HG03025 (cell line): Measurements from ENCODE around the gene YWHAH.

Experiments used
- ATAC-seq: cut with Tn5 transposase; IDR thresholded peaks from one replicate; pipeline ENCODE4 v1.9.1; 2021; ENCODE audit warnings: mild to moderate bottlenecking, moderate library complexity; ENCODE audit not compliant: unreplicated experiment, low FRiP score

The YWHAH gene

DNA sequence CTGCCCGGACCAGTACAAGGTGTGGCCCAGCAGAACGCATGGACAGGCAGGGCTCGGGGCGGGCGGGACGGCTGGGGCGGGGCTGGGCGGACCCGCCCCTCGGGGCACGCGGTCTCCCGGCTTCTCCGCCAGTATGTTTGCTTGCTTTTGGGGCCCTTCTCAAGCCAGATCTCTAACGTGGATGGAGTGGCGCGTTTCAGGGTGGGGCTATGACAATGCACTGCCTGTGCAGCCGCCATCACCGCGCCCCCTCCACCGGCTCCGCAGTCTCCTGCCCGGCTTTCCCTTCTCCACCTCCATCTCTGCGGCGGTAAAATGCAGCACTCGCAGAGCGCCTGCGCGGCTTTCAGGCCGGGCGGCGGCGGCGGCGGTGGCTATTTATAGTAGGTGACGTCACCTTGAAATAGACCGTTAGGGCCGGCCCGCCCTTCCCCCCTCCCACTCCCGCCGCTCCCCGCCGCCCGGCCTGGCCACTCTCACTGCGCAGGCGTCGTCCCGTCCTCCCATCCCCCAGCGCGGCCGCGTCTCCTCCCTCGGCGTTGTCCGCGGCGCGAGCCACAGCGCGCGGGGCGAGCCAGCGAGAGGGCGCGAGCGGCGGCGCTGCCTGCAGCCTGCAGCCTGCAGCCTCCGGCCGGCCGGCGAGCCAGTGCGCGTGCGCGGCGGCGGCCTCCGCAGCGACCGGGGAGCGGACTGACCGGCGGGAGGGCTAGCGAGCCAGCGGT is at the start of gene YWHAH:
YWHAH (plus strand) TSS at position 558 of the 722 bp plus-strand sequence. CDS start 199 bp downstream, outside the sequence.
- ATAC-seq: peak; percentile 61

DNA sequence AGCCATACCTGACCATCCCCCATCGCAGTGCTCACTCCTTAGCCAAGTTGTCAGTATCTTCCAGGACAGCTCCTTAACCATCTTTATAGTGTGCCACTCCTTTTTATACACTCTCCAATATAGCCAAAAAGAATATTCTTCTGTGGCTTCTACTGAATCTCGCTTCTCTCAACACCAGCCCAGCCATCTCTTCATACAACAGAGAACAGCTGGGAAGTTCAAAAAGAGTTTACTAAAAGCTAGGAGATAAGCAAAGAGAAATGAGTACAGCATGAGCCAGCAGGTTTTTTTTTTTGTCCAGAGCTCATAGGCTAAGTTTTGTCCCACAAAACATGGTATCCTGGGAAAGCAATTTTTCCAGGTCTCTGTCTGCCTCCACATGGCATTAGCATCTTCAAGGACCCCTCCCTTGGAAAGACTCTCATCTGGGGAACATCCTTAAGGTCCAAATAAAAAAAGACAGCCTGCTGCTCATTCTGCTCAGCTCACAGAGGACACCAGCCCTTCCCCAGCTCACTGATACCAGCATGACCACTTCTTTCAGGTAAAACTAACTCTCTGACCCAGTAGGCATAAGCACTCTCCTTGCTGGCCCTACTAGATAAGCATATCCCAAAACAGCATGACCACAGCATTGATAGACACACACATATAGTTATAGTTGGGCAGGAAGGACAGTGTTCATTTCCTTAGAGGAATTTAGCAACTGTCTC is 48.8 kb upstream of the YWHAH start:
- no peak for ATAC-seq

- ATAC-seq: no peak
Observed at GRCh38 chr22:31896472-31896871, 47.9 kb upstream of the YWHAH start.

DNA sequence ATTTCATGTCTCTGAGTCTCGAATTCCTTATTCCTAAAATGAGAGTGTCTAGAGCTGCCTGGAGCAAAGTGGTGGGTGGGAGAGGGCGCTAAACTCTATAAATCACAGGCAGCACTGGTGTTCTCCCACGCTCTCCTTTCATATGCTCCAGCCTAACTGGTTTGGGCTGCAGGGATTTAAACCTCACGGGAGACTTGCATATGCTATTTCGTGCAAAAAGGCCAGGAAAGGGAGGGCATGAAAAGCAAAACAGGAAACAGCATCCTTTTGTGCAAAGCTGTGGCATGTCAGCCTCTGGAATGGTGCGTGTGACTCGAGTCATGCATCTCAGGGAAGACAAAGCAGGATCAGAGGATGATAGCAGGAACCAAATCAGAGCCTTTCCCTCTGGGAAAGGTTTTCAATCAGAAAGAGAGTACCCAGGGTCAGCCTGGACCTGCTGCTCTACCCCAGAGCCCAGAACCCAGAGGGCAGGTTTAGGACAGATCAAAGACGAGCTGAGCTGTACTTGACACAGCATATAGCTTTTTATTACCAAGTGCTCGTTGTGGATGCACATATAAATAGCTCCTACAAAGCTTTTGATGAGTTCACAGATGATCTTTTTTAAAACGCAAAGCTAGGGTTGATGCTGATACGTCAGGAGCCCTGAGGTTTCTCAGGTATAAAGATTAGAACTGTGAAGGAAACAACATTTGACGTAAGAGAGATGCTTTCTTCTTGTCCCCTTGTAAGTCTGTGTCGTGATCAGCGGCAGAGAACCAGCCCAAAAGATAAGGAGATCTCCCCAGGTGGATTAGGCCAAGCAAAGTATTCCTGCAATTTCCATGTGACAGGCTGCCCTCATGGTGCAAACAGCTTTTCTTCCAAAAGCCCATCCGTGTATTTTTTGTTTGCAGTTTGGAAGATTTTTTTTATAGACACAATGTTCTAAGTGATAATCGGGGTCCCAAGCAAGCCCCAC is 46.2 kb upstream of the YWHAH start:
- no peak for ATAC-seq

GRCh38 chr22:31898926-31899325 is 45.4 kb upstream of the YWHAH start:
- no peak for ATAC-seq

GRCh38 chr22:31899669-31900068 is 44.7 kb upstream of the YWHAH start:
- no peak for ATAC-seq

DNA sequence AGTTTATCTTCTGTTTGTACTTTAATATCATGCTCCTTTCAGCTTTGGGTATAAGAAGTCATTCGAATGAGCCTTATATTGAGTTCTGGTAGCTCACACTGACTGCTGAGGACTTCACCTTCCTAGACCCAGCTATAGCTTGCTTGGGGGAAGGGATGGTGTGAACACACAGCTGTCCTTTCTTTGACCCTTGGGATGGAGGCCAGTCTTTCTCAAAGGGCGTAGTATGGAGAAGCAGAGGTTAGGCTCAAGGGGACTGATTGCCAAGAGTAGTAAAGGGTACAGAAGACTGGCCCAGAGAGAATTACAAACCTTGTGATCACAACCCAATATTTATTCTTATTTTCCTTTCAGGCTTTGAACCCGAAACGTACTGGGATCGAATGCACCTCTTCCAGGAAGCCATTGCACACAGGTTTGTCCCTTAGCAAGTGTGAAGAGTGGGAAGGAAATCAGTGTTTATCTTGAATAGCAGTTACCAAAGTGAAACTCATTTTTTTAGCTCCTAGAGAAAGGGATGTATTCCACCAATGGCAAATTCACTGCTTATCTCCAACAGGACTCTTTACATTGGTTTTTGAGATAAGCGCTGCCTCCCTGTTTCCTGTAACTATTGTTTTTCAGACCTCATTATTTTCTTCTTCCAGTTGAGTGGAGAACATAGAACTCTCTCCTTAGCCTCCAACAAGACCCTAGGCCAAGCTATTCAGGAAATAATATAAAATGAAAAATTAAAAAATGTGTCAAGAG is 42.8 kb upstream of the YWHAH start:
- no peak for ATAC-seq

DNA sequence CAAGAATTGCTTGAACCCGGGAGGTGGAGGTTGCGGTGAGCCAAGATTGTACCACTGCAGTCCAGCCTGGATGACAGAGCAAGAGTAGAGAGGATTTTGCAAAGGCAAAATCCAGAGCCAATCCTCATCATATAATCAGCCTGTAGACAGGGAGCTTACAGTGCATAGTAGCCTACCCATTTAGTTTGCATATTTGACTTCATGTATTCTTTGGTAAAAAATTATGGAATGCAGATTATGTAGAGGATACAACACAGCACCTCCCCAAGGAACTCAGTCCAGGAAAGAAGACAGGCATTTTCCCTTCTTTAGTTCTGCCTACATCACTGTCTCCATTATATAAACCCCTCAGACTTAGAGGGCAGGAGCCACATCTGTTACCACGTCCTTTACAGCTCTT is 39.7 kb upstream of the YWHAH start:
- no peak for ATAC-seq

DNA sequence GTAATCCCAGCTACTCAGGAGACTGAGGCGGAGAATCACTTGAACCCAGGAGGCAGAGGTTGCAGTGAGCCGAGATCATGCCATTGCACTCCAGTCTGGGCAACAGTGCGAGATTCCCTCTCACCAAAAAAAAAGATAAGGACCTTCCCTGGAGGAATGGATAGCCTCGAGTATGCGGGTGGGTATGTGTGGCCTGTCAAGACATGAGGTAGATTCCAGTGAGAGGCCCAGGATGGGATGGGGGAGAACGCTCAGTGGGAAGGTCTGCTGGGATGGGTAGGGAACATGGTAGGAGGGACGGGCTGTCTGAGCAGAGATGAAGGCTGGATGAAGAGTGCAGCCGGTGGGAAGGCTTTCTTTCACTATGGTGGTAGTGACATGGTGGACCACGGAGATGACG is 39.0 kb upstream of the YWHAH start:
- no peak for ATAC-seq

- ATAC-seq: no peak
Observed at GRCh38 chr22:31906086-31906485, 38.2 kb upstream of the YWHAH start.

- ATAC-seq: no peak
Observed at GRCh38 chr22:31906569-31906968, 37.8 kb upstream of the YWHAH start.

DNA sequence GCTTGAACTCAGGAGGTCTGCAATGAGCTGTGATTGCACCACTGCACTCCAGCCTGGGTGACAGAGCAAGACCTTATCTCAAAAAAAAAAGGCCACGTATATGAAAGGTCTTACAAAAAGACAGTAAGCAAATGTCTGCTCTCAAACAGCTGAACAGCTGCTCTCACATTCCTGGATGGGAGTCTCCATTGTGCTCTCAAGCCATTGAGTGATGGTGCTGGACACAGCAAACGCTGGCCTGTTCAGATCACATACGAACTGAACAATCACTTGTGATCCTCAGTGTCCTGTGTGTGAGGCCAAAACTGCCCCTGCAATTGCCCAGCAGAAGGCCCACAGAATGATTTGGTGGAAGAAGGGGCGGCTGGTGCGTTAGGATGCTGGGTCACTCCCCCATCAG is 34.4 kb upstream of the YWHAH start:
- ATAC-seq: no peak

DNA sequence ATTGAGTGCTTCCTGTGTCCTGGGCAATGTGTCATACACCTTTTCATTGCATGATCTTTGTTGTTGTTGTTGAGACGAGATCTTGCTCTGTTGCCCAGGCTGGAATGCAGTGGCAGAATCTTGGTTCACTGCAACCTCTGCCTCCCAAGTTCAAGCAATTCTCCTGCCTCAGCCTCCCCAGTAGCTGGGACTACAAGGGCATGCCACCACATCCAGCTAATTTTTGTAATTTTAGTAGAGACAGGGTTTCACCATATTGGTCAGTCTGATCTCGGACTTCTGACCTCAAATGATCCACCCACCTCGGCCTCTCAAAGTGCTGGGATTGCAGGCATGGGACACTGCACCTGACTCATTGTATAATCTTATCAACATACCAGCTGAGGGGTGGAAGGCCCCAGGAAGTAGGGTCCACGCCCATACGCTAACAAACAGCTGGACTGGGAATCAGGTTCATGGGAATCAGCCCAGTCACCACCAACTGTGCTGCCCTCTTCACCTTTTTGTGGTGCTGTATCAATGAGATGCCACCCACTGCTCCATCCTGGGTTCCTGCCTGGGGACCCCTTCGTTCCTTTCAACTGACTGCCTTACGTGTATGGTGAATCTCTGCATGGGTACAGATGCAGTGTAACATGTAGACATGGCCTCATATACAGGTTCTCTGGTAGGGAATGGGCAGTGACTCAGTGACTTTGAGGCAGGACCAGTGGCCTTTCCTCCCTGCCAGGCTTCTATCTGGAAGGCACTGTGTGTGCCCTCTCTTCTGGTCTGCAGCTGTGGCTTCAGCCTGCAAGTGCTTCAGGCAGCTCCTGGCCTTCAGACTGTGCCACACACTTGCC is 32.5 kb upstream of the YWHAH start:
- ATAC-seq: no peak

GRCh38 chr22:31912407-31912743 is 32.0 kb upstream of the YWHAH start:
- ATAC-seq: no peak

GRCh38 chr22:31915586-31915985 is 28.7 kb upstream of the YWHAH start:
- ATAC-seq: no peak

DNA sequence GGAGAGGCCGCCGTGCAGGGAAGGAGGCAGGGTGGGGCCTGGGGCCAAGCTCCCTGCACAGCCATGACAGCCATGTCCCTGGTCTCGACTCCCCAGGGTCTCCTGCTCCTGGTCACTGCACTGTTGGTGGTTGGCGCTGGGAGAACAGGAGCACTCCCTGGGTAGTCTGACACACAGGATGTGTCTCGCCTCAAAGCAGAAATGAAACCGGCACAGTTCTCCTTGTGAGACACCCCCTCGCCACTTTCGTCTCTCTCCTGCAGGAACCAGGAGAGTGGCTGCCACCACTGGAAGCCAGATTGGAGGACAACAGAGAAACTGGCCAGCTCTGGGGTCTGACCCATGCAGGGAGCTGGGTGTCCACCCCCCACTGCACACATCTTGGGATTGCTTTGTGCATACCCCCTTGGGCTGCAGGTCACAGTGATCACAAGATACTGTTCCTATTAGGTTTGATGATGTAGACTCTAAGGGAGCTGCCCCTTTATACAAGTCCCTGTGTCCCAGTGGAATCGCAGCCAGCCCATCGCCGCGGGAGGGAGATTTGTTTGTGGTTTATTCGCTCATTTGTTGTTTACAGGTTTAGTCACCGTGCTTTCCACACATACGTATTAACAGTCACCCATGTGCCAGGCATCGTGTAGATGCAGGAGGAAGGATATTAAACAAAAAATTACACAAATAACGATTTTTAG is 27.0 kb upstream of the YWHAH start:
- ATAC-seq: no peak

DNA sequence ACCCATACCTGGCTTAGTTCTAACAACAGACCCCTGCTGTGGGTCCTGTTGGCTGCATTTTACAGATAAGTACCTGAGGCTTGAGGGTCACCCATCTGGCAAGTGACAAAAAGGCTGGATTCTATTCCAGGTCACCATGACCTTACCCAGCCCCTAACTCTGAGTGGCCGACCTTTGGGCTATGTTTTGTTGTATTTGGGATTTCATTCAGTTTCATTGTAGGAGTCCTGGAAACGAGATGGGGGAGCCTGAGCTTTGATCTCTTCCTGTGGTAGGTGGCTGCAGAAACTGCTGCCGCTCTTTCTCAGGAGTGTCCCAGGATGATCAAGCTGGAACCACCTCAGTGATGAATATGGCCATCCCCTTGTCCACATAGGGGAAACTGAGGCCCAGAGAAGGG is 24.6 kb upstream of the YWHAH start:
- ATAC-seq: no peak

GRCh38 chr22:31920306-31920705 is 24.0 kb upstream of the YWHAH start:
- ATAC-seq: no peak

DNA sequence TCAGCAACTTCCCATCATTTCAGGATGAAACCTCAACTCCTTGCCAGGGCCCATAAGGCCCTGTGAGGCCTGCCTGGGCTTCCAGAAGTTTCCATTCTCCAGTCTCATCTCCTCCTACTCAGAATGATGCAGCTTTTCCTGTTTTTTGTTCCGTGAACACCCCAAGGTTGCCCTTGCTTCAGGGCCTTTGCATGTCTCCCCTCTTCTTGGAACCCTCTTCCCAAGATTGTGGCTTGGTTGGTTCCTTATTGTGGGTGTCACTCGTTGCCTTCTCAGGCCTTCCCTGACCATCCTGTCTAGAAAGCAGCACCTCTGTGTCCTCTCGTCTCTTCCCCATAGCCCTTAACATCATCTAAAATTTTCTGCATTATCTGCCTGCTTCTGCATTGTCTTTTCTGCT is 23.2 kb upstream of the YWHAH start:
- ATAC-seq: no peak
